Large intestine (tissue), 3 donors: ENCODE results near the gene SAMD1. TPM values are rescaled to one million over a fixed set of nuclear protein-coding genes. Genes with fewer than 3 reads are reported as not detected.

ENCODE experiments used
- DNase-seq, 2 donors: peaks; one replicate each; pipeline versions ENCODE4 v3.0.0 to v3.0.0-alpha.2; 2013
- H3K27ac ChIP-seq: one replicate; pipeline ENCODE4 v1.5.1; 2013; ENCODE audit warnings: low read length
- H3K27me3 ChIP-seq: 2 replicates; pipeline ENCODE4 v1.6.1; 2013; ENCODE audit warnings: low read length; ENCODE audit not compliant: control insufficient read depth, insufficient read depth
- H3K36me3 ChIP-seq: 2 replicates; pipeline ENCODE4 v1.6.1; 2013; ENCODE audit warnings: low read length; ENCODE audit not compliant: control insufficient read depth, insufficient read depth
- H3K4me1 ChIP-seq: one replicate; pipeline ENCODE4 v1.6.1; 2013; ENCODE audit warnings: low read length; ENCODE audit not compliant: control insufficient read depth, insufficient read depth
- H3K4me3 ChIP-seq: one replicate; pipeline ENCODE4 v1.5.1; 2013; ENCODE audit warnings: low read length
- H3K9me3 ChIP-seq: one replicate; pipeline ENCODE4 v1.6.1; 2013; ENCODE audit warnings: mild to moderate bottlenecking, low read depth, low read length, moderate library complexity; ENCODE audit not compliant: control insufficient read depth
- WGBS: methylation state at CpG from one replicate; pipeline ENCODE4 v1.1.5; 2013; ENCODE audit warnings: low lambda C conversion rate; ENCODE audit not compliant: insufficient coverage; 5-methylcytosine and 5-hydroxymethylcytosine counted together
- polyA plus RNA-seq: library from polyadenylated mRNA; unstranded; fragments of 120-200 nt; gene quantifications from one replicate; pipeline ENCODE4 v1.2.1, GENCODE V29; 2013

Gene SAMD1
- polyA plus RNA-seq, 1 donor: 40.1 TPM

- Histone ChIP-seq H3K4me3 (no peak overlapping the region), H3K36me3 (peaks cover 2% of the 10 kb centered on the region), H3K9me3 (no peaks in the 10 kb centered on the region), H3K27me3 (no peaks in the 10 kb centered on the region), H3K4me1 (peaks cover 17% of the 10 kb centered on the region), H3K27ac (no peak overlapping the region)
- no CpG with 5 or more reads among the region's 6 CpGs for WGBS
- no peak for DNase-seq
Measured at GRCh38 chr19:14122924-14123323, 32.4 kb upstream of the SAMD1 start.

GRCh38 chr19:14120497-14120780, 29.9 kb upstream of the SAMD1 start:
- H3K9me3 ChIP-seq: no peaks in the 10 kb centered on the region
- no peak overlapping the region for H3K27ac ChIP-seq
- H3K36me3 ChIP-seq: peaks cover 2% of the 10 kb centered on the region
- no peaks in the 10 kb centered on the region for H3K27me3 ChIP-seq
- no peak for DNase-seq
- no peak overlapping the region for H3K4me3 ChIP-seq
- peaks cover 17% of the 10 kb centered on the region for H3K4me1 ChIP-seq
- WGBS: 100% methylated on average over 2 of the region's 7 CpGs

GRCh38 chr19:14119644-14120496, 29.3 kb upstream of the SAMD1 start:
- H3K4me3 ChIP-seq: no peak overlapping the region
- H3K9me3 ChIP-seq: no peaks in the 10 kb centered on the region
- WGBS: no CpG with 5 or more reads among the region's 7 CpGs
- no peak for DNase-seq
- peaks cover 17% of the 10 kb centered on the region for H3K4me1 ChIP-seq
- H3K36me3 ChIP-seq: peaks cover 2% of the 10 kb centered on the region
- no peaks in the 10 kb centered on the region for H3K27me3 ChIP-seq
- H3K27ac ChIP-seq: peak overlapping the region; percentile 98

- H3K27me3 ChIP-seq: no peaks in the 10 kb centered on the region
- H3K4me3 ChIP-seq: peak overlapping the region; percentile 59
- H3K9me3 ChIP-seq: no peaks in the 10 kb centered on the region
- H3K4me1 ChIP-seq: peaks cover 17% of the 10 kb centered on the region
- DNase-seq: no peak
- no peaks in the 10 kb centered on the region for H3K36me3 ChIP-seq
- no CpG with 5 or more reads among the region's 3 CpGs for whole genome bisulfite sequencing
- peak overlapping the region; percentile 98 for H3K27ac ChIP-seq
Measured at GRCh38 chr19:14119146-14119545, 28.6 kb upstream of the SAMD1 start.

- H3K27me3 ChIP-seq: no peaks in the 10 kb centered on the region
- no peaks in the 10 kb centered on the region for H3K9me3 ChIP-seq
- H3K4me1 ChIP-seq: peaks cover 18% of the 10 kb centered on the region
- no CpG with 5 or more reads among the region's 61 CpGs for WGBS
- H3K36me3 ChIP-seq: no peaks in the 10 kb centered on the region
- peak overlapping the region; percentile 98 for H3K27ac ChIP-seq
- DNase-seq: peak; percentile 69 to 78
- peak overlapping the region; percentile 59 for H3K4me3 ChIP-seq
Measured at GRCh38 chr19:14118165-14119051, 27.9 kb upstream of the SAMD1 start.

GRCh38 chr19:14117668-14118164, 27.2 kb upstream of the SAMD1 start, which contains the start of gene PRKACA:
TSS of gene PRKACA (minus strand) at chr19:14117762. CDS start at chr19:14117547, 215 bp downstream.
- WGBS: no CpG with 5 or more reads among the region's 67 CpGs
- DNase-seq: peak; percentile 99 to 100

GRCh38 chr19:14116918-14117578, 26.5 kb upstream of the SAMD1 start:
- peak in 1 of 2 donors; percentile 45 for DNase-seq
- whole genome bisulfite sequencing: no CpG with 5 or more reads among the region's 33 CpGs
- Histone ChIP-seq H3K27me3 (no peaks in the 10 kb centered on the region), H3K9me3 (no peaks in the 10 kb centered on the region), H3K36me3 (no peaks in the 10 kb centered on the region), H3K27ac (peak overlapping the region; percentile 21), H3K4me1 (peaks cover 31% of the 10 kb centered on the region), H3K4me3 (peak overlapping the region; percentile 90)

More at GRCh38 chr19:14117668-14118164, 27.2 kb upstream of the SAMD1 start, which contains the start of gene PRKACA:
- H3K4me3 ChIP-seq: peak within 1 kb of the TSS; percentile 90
- H3K27ac ChIP-seq: peak within 1 kb of the TSS; percentile 98
- no peaks in the 10 kb centered on the region for H3K27me3 ChIP-seq
- H3K36me3 ChIP-seq: no peaks in the 10 kb centered on the region
- H3K4me1 ChIP-seq: peaks cover 25% of the 10 kb centered on the region
- no peaks in the 10 kb centered on the region for H3K9me3 ChIP-seq

- H3K27ac ChIP-seq: no peak overlapping the region
- H3K4me1 ChIP-seq: peaks cover 31% of the 10 kb centered on the region
- H3K36me3 ChIP-seq: peaks cover 3% of the 10 kb centered on the region
- H3K27me3 ChIP-seq: no peaks in the 10 kb centered on the region
- 40% methylated on average over 1 of the region's 6 CpGs for WGBS
- no peak for DNase-seq
- peak overlapping the region; percentile 90 for H3K4me3 ChIP-seq
- no peaks in the 10 kb centered on the region for H3K9me3 ChIP-seq
Measured at GRCh38 chr19:14116525-14116917, 26.0 kb upstream of the SAMD1 start.

- peaks cover 3% of the 10 kb centered on the region for H3K36me3 ChIP-seq
- no peaks in the 10 kb centered on the region for H3K27me3 ChIP-seq
- no peak overlapping the region for H3K27ac ChIP-seq
- H3K4me3 ChIP-seq: no peak overlapping the region
- no peaks in the 10 kb centered on the region for H3K9me3 ChIP-seq
- H3K4me1 ChIP-seq: peaks cover 31% of the 10 kb centered on the region
- no CpG with 5 or more reads among the region's 5 CpGs for whole genome bisulfite sequencing
- no peak for DNase-seq
Measured at GRCh38 chr19:14115756-14116155, 25.2 kb upstream of the SAMD1 start.

GRCh38 chr19:14114854-14115253, 24.3 kb upstream of the SAMD1 start:
- H3K4me3 ChIP-seq: no peak overlapping the region
- no peak overlapping the region for H3K27ac ChIP-seq
- H3K27me3 ChIP-seq: no peaks in the 10 kb centered on the region
- peaks cover 30% of the 10 kb centered on the region for H3K4me1 ChIP-seq
- peaks cover 3% of the 10 kb centered on the region for H3K36me3 ChIP-seq
- no peak for DNase-seq
- 90% methylated on average over 2 of the region's 9 CpGs for WGBS
- no peaks in the 10 kb centered on the region for H3K9me3 ChIP-seq
